ENCODE results near the gene TACC3. TPM values are rescaled to one million over a fixed set of nuclear protein-coding genes. Genes with fewer than 3 reads are reported as not detected.

TACC3 gene
- total RNA-seq, 1 experiment from 2014 or later = 207 TPM

GRCh38 chr4:1763070-1763549, 41.8 kb downstream of the TACC3 start:
- TF ChIP-seq ATF1 (CRISPR knock-in tag; IDR thresholded peaks at IDR 0.05) = no peak
- TF ChIP-seq HMGA2 (CRISPR knock-in tag; IDR thresholded peaks at IDR 0.05) = no peak
- no peak for TF ChIP-seq NR1H2 (CRISPR knock-in tag; IDR thresholded peaks at IDR 0.05)
- TF ChIP-seq CREB1 (CRISPR knock-in tag; IDR thresholded peaks at IDR 0.05) = no peak
- no peak for TF ChIP-seq GTF2I (CRISPR knock-in tag; conservative IDR thresholded peaks at IDR 0.05)
- no peak for TF ChIP-seq JAZF1 (CRISPR knock-in tag; IDR thresholded peaks at IDR 0.05)
- no peak for TF ChIP-seq ZNF425 (CRISPR knock-in tag; conservative IDR thresholded peaks at IDR 0.05)
- TF ChIP-seq ZNF423 (CRISPR knock-in tag; IDR thresholded peaks at IDR 0.05) = no peak
- TF ChIP-seq, protein P1, sequence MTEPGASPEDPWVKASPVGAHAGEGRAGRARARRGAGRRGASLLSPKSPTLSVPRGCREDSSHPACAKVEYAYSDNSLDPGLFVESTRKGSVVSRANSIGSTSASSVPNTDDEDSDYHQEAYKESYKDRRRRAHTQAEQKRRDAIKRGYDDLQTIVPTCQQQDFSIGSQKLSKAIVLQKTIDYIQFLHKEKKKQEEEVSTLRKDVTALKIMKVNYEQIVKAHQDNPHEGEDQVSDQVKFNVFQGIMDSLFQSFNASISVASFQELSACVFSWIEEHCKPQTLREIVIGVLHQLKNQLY (CRISPR knock-in tag; IDR thresholded peaks at IDR 0.05) = no peak
- TF ChIP-seq MYBL2 (CRISPR knock-in tag; IDR thresholded peaks at IDR 0.05) = no peak
- TF ChIP-seq ETV6 (CRISPR knock-in tag; IDR thresholded peaks at IDR 0.05) = no peak
- no peak for TF ChIP-seq CREM (CRISPR knock-in tag; IDR thresholded peaks at IDR 0.05)
- TF ChIP-seq ZNF317 (CRISPR knock-in tag; IDR thresholded peaks at IDR 0.05; ENCODE audit: borderline replicate concordance, low read depth) = no peak
- TF ChIP-seq, protein P2, sequence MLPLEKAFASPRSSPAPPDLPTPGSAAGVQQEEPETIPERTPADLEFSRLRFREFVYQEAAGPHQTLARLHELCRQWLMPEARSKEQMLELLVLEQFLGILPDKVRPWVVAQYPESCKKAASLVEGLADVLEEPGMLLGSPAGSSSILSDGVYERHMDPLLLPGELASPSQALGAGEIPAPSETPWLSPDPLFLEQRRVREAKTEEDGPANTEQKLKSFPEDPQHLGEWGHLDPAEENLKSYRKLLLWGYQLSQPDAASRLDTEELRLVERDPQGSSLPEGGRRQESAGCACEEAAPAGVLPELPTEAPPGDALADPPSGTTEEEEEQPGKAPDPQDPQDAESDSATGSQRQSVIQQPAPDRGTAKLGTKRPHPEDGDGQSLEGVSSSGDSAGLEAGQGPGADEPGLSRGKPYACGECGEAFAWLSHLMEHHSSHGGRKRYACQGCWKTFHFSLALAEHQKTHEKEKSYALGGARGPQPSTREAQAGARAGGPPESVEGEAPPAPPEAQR (CRISPR knock-in tag; IDR thresholded peaks at IDR 0.05) = no peak
- TF ChIP-seq, protein P3, sequence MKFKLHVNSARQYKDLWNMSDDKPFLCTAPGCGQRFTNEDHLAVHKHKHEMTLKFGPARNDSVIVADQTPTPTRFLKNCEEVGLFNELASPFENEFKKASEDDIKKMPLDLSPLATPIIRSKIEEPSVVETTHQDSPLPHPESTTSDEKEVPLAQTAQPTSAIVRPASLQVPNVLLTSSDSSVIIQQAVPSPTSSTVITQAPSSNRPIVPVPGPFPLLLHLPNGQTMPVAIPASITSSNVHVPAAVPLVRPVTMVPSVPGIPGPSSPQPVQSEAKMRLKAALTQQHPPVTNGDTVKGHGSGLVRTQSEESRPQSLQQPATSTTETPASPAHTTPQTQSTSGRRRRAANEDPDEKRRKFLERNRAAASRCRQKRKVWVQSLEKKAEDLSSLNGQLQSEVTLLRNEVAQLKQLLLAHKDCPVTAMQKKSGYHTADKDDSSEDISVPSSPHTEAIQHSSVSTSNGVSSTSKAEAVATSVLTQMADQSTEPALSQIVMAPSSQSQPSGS (CRISPR knock-in tag; IDR thresholded peaks at IDR 0.05; ENCODE audit: borderline replicate concordance, low read depth) = no peak
- TF ChIP-seq, protein P4, sequence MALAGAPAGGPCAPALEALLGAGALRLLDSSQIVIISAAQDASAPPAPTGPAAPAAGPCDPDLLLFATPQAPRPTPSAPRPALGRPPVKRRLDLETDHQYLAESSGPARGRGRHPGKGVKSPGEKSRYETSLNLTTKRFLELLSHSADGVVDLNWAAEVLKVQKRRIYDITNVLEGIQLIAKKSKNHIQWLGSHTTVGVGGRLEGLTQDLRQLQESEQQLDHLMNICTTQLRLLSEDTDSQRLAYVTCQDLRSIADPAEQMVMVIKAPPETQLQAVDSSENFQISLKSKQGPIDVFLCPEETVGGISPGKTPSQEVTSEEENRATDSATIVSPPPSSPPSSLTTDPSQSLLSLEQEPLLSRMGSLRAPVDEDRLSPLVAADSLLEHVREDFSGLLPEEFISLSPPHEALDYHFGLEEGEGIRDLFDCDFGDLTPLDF (CRISPR knock-in tag; IDR thresholded peaks at IDR 0.05) = no peak
- DNase-seq (ENCODE audit: low spot score) = no peak
- Mint-ChIP-seq H3K4me1 (peaks cover 6% of the 10 kb centered on the region), H3K9me3 (no peaks in the 10 kb centered on the region), H3K36me3 (no peaks in the 10 kb centered on the region), H3K4me3 (no peak overlapping the region), H3K27ac (no peak overlapping the region), H3K27me3 (ENCODE audit: low read depth) (no peaks in the 10 kb centered on the region)
- CTCF ChIA-PET = interaction anchor here (0.6 to 0.7 kb wide), 3 partner anchors 15 to 521 kb away, joined by 4 to 7 read pairs (median 4); no protein-coding TSS in a partner anchor
- ATAC-seq = no peak
- POLR2A ChIA-PET = no interaction called here

- no peak for TF ChIP-seq NR3C1 (CRISPR knock-in tag; conservative IDR thresholded peaks at IDR 0.05; ENCODE audit: low read depth)
- TF ChIP-seq ATF1 (CRISPR knock-in tag; IDR thresholded peaks at IDR 0.05) = no peak
- TF ChIP-seq, protein P5, sequence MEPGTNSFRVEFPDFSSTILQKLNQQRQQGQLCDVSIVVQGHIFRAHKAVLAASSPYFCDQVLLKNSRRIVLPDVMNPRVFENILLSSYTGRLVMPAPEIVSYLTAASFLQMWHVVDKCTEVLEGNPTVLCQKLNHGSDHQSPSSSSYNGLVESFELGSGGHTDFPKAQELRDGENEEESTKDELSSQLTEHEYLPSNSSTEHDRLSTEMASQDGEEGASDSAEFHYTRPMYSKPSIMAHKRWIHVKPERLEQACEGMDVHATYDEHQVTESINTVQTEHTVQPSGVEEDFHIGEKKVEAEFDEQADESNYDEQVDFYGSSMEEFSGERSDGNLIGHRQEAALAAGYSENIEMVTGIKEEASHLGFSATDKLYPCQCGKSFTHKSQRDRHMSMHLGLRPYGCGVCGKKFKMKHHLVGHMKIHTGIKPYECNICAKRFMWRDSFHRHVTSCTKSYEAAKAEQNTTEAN (CRISPR knock-in tag; IDR thresholded peaks at IDR 0.05) = no peak
- TF ChIP-seq, protein P6, sequence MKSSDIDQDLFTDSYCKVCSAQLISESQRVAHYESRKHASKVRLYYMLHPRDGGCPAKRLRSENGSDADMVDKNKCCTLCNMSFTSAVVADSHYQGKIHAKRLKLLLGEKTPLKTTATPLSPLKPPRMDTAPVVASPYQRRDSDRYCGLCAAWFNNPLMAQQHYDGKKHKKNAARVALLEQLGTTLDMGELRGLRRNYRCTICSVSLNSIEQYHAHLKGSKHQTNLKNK (CRISPR knock-in tag; IDR thresholded peaks at IDR 0.05) = no peak
- no peak for TF ChIP-seq ZNF232 (CRISPR knock-in tag; IDR thresholded peaks at IDR 0.05)
- TF ChIP-seq MXD4 (CRISPR knock-in tag; IDR thresholded peaks at IDR 0.05; ENCODE audit: borderline replicate concordance) = no peak
- TF ChIP-seq USF1 (CRISPR knock-in tag; IDR thresholded peaks at IDR 0.05) = no peak
- TF ChIP-seq, protein P7, sequence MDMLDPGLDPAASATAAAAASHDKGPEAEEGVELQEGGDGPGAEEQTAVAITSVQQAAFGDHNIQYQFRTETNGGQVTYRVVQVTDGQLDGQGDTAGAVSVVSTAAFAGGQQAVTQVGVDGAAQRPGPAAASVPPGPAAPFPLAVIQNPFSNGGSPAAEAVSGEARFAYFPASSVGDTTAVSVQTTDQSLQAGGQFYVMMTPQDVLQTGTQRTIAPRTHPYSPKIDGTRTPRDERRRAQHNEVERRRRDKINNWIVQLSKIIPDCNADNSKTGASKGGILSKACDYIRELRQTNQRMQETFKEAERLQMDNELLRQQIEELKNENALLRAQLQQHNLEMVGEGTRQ (CRISPR knock-in tag; IDR thresholded peaks at IDR 0.05) = no peak
- TF ChIP-seq, protein P8, sequence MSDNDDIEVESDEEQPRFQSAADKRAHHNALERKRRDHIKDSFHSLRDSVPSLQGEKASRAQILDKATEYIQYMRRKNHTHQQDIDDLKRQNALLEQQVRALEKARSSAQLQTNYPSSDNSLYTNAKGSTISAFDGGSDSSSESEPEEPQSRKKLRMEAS (CRISPR knock-in tag; IDR thresholded peaks at IDR 0.05) = no peak
- DNase-seq (ENCODE audit: low spot score) = no peak
- Mint-ChIP-seq H3K36me3 (no peaks in the 10 kb centered on the region), H3K27me3 (ENCODE audit: low read depth) (peaks cover 2% of the 10 kb centered on the region), H3K27ac (no peak overlapping the region), H3K9me3 (no peaks in the 10 kb centered on the region), H3K4me3 (no peak overlapping the region), H3K4me1 (peaks cover 11% of the 10 kb centered on the region)
- ATAC-seq = no peak
- POLR2A ChIA-PET = interaction anchor here (2.8 kb wide), 1 partner anchor 13 kb away, joined by 12 read pairs; no protein-coding TSS in a partner anchor
- CTCF ChIA-PET = interaction anchor here (0.6 to 3.5 kb wide), 4 partner anchors 15 to 521 kb away, joined by 4 to 32 read pairs (median 6); no protein-coding TSS in a partner anchor
Observed at GRCh38 chr4:1763550-1764080, 42.3 kb downstream of the TACC3 start.

Data from WTC11 (cell line).